HT1080 (cell line): ENCODE results near the gene KHDC4. TPM values are rescaled to one million over a fixed set of nuclear protein-coding genes. Genes with fewer than 3 reads are reported as not detected.

Source experiments
- DNase-seq: peaks from one replicate; pipeline ENCODE4 v3.0.0-alpha.2; 2015; ENCODE audit warnings: low read depth
- polyA plus RNA-seq, 2 experiments: library from polyadenylated mRNA; depleted of rRNA; stranded (reverse); fragments of >200 nt; gene quantifications; 2 replicates each; pipeline ENCODE4 v1.2.3, GENCODE V29; 2015
- total RNA-seq: library from RNA; depleted of rRNA; stranded (reverse); fragments of >200 nt; shearing (Covaris generic); gene quantifications from 2 replicates; pipeline ENCODE4 v1.2.3, GENCODE V29; 2014; rRNA removed

KHDC4 gene
- 31.2 and 36.2 TPM in 2 replicates for total RNA-seq
- 32.6 and 33.2 TPM in 2 replicates for polyA plus RNA-seq (2015; cell fraction: cytosol; rRNA removed)
- polyA plus RNA-seq (2015; cell fraction: nucleus; rRNA removed): 267 and 335 TPM in 2 replicates

DNA sequence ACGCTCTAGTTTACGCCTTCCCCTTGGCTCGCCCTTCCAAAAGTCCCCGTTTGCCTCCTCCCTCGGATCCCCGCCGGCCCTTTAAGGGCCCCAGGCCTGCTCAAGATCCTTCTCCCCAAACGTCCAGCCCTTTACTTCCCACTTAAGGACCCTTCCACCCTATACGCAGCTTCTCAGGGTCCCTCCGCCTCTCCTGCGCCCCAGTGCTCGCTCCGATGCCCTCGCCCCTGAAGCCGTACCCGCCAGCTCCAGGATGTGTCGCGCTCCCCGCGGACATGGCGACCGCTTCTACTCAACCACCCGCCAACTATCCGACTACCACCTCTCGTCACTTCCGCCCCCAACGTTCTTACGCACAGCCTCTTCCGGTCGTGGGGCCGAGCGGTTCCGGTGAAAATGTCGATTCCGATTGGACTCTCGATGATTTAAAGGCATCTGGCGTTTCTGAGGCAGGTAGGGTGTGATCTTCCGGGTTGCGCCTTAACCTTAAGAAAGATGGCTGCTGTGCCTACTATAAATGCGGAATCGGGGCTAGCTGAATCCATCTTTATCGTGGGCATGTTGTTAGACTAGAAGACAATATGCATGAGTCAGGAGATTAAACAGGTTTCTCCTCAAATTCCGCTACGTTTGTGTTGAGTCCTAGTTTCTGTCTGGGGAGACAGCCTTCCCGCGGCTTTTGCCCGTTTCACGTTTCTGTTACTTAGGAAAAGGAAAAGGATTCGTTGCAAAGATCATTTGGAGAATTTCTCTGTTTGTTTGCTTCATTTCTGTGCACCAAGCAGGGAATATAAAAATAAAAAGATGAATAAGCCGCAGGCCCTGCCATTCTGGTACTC is at the start of gene KHDC4:
Gene KHDC4, minus strand, starts transcription at position 317 of the 839 bp plus-strand sequence. Its CDS starts 40 bp downstream, at position 277.
- peak; percentile 99 for DNase-seq

DNA sequence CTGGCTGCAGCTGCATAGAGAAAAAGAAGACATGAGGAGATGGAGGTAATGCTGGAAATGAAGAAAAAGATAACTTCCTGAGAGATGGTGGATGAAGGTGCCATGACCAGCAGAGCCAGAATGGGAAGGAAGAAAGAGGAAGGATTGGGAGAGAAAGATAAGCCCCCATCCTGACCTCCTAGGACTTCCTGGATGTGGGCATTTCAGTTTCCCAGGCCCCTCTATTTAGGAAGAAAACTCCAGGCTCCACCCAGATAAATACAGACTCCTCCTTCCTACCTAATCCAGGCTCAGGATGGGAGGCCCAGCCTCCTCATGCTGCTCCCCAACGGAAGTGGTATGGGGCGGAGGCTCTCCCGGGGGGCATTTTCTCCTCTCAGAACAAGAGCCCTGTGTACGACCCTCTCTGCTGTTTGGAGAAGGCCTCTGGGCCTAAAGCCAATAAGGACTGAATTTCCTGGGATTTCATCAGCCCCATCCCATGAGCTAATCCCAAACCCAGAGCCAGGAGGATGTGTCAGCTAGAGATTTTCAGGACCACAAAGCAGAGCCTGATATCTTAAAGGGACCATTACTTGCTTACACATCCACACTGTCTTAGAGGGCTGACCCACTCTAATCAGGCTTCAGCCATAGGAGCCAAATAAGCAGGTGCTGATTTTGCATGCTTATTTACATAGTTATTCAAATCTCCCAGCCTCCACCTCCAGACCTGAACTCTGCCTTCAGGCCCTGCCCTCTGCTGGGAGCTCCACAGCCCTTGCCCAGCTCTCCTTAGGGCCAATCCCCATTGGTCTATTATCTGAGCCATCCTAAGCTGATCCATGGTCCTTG is 49.2 kb upstream of the KHDC4 start:
- DNase-seq: peak; percentile 100

DNA sequence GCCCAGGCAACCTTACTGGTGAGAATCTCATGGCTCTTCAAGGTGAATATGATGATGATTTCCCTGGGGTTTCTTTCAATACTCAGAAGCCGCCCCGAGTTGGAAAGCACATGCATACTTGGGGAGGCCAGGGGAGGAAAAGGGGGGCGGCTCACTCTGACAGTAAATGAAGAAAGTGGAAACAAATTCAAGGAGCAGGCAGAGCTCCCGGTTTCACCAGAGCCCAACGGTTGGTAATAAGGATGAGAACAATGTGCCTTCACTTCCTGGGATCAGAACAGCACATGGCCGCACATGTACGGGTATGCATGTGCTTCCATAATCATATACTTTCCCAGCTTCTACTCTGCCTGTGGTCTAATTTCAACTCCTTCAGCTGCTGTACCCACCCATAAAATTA is 47.9 kb upstream of the KHDC4 start:
- no peak for DNase-seq

DNA sequence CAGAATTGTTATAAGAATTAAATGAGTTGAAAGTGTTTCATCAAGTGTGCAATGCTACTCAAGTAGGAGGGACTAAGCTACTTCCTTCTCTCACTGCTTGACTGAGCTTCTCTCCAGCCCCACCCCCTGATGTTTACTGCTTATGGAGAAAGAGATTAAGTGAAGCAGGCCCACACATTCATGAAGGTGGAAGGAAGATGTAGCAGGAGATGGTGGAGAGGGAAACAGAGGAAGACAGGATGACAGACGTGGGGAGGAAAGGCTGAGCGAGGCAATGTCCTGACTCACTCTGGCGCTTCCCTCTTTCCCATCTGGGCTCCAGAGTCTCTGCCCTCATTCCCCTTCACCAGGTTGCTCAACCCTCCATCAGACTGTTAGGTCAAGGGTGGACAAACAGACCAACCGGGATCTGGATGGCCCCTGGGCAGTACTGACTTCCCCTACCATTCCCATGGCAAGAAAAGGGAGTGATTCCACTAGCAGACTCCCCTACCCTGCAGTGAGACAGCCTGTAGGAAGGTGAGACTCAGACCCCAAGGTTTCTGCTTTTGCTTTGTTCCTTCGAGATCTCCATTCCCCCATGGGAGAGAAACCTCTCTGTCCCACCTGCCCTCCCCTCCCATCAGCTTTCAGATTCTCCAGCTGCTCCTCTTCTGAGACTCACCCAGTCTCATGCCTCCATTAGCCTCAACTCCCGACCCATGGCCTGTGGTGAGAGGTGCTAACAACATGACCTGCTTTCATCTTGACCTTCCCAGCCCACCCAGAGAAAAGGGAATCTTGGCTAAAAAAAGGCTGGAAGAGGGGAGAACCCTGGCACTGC is 47.3 kb upstream of the KHDC4 start:
- peak; percentile 80 for DNase-seq

DNA sequence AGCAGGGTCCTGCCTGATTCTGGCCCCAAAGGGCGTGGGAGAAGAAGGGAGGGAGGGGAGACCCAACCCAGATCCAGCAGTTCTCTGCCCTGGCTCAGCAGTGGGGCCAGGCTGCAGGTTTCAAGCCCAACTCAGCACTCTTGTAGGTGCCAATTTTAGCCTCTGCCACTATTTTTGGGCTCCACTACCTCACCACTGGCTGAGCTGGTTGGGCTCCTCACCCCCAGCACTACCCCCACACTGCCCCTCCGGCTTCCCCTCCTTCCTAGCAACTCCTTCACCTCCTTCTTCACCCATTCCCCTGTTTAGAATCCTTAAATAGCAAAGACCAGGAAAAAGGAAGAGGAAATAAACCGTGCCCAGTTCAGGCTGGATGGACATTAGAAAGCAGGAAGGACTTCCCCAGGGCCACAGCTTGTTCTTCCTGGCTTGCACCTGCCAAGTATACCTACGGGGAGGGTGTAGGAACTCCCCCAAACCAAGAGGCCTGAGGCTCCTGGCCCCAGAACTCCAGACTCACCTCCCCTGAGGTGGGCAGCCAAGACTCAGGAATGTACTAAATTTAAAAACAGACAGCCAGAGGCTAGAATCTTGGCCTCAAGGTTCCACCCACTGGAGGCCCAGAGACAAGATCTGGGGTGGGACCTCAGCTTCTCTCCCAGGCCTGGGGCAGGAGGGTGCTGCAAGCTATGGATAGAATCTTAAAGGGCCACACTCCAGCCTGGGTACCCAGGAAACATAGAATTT is 45.6 kb upstream of the KHDC4 start:
- DNase-seq: no peak

DNA sequence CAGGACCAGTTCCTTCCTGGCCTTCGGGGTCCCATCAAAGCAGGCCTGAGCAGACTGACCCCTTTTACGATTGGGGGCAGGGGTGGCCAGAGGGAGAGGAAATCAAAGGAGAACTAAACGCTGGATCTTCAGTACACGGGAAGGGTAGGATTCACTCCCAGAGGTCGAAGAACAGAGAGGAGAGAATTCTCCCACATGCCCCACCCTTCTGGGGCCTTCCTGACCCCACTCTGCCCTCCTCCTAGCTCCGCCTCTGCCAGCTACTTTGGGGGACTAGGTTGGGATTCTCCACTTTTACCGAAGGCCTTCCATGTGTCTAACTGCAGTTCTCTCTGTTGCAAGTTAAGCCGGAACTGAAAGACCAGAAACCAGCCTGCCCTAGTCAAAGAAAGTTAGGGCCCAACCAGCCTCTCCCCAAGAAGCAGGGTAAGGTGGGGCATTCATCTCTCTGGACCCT is 44.8 kb upstream of the KHDC4 start:
- peak; percentile 55 for DNase-seq

DNA sequence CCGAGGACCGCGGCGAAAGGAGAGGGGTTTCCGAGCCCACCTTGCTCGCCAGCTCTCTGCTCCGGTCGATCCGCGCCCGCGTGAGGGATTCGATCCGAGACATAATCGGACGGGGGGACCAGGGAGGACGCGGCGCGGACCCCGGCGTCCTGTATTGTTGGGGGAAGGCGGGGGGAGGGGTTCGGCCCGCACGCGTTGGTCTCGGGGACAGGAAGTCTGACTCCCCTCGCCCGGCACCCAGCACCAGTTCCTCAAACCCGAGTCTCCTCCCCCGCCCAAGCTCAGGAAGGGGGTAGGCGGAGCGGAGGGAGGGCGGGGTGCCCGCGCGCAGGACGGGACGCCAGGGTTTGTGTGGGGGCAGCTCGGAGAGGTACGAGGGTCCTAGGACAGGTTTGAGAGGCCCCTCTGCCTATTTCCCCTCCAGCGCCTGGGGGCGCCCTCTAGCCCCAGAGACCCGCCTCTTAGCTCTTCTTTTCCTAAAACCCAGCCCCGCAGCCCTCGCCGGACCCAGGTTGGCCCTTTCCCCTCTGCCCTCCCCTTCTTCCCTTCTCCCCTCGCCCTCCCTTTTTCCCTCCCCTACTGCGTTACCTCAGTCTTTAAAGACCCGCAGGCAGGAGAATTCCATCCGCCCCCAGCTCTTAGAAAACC is 44.2 kb upstream of the KHDC4 start, which contains the start of gene ARHGEF2:
Gene ARHGEF2, minus strand, starts transcription at position 223 of the 648 bp plus-strand sequence. Its CDS starts 120 bp downstream, at position 103.
- DNase-seq: peak; percentile 79

DNA sequence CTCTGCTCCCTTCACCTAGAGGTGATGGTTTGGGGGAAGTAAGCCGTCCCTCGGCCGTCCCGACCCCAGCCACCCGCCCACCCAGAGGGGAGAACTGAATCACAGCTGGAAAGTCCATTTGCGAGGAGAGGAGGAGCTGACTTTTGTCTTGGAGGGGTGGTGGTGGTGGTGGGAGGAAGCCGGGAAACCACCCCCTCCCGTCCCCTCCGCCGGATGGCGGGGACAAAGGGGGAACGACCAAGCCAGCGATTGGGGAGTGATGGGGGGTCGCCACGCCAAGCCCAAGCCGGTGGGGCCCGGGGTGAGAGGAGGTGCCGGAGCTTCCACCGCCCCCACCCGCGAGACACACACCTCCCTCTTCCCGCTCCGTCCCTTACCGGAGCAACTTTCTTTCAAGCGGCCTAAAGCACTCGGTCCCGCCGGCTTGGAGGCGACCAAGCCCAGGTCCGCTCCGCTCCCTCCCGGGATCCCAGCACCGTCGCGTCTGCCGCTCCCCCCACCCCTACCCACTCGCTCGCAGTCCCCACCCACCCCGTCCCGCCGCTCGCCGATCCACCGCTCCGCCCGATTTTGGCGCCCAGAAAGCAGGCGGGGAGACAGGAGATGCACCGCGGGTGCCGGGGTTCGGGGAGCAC is 43.6 kb upstream of the KHDC4 start:
- DNase-seq: no peak

DNA sequence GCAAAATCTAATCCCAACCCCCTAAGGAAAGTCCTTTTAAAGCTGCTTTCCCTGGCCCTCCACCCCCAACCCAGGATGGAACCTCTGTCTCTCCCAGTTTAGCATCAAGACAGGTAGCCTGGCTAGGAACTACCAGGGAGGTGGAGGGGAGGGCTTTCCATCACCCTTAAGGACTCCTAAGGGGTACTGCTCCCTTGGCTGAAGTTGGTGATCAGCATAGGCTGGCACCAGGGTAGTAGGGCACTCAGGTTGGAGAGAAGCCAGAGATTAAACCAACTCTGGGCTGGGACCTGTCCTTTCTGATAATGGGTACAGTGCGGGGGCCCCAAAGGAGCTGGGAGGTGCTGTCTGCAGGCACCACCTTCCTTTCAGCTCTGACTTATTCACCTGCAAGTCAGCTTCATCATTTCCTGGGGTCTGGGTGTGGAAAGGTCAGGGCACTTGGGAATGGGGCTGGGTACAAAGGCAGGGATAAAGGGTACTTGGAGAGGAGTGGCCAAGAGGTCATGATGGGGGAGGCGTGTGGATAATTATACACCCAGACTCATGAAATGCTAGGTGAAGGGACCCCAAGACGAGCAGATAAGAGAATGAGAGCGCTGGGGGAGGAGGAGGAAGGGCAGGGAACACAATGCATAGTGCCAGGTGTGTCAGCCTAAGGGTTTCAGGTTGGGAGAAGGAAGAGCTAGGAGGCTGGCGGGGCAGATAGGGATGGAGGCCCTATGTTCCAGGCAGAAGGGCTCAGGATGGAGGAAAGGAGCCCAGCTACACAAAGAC is 42.9 kb upstream of the KHDC4 start:
- DNase-seq: no peak

DNA sequence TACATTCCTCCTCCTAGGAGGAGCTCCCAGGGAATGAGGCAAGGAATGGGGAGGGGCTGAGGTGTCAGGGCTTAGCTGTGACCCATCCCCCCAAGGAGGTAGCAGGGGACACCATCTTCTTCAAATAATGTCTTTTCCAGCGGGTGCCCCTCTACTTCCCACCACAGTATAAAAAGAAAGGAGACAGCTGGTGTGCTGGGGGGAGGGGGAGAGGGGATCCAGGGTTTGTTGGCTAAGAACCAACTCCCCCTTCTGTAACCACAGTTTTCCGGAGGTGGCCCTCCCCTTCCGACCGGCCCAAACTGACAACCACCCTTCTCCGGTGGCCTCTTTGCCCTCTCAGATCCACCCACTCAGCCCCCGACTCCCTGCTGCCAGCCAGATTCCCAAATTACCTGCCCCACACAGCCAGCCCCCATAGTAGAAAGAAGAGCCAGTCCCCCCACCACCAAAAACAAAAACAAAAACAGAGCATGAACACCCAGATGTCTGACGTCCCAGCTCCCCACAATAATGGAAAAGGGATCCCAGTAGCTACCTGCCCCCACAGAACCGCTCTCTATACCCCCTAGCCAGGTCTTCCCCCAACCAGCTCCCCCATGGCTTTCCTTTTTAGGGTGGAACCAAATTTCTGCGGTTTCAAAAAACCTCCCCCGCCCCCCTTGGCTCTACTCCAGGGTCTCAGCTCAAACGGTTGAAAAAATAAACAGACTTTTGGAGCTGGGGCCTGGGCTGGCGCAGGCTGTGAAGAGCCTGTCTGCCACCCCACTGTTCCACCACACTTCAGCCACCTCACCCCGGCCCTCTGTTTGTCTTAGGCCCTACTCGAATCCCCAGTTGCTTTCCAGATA is 42.1 kb upstream of the KHDC4 start:
- peak; percentile 68 for DNase-seq

DNA sequence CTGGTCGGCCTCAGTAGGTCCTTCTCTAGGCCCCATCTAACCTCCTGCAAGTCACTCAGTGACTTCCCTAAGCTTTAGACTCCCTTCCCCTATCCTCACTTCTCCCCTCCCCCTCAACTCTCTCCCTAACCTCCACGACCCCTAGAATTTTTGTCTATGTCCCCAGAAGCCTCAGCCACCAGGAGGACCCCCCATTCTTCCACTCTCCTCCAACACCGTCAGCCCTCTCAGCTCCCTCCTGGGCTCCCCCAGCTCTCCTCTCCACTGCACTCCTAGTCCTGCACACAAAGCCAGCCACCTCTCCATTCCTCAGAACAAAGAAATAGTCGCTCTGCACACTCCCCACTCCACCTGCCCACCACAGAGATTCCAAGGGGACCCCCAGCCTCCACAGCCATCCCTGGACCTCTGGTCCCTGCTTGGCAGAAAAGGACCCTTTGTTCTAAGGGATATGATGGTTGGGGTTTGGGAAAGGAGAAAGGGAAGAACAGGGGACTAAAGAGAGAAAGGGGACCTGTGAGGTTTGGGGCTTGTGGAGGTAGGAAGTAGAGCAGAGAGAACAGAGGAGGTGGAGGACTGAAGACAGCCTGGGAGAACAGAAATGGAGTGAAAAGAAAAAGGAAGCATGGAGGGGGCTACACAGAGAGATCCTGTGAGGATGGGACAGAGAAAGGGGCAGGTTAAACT is 41.3 kb upstream of the KHDC4 start:
- no peak for DNase-seq

DNA sequence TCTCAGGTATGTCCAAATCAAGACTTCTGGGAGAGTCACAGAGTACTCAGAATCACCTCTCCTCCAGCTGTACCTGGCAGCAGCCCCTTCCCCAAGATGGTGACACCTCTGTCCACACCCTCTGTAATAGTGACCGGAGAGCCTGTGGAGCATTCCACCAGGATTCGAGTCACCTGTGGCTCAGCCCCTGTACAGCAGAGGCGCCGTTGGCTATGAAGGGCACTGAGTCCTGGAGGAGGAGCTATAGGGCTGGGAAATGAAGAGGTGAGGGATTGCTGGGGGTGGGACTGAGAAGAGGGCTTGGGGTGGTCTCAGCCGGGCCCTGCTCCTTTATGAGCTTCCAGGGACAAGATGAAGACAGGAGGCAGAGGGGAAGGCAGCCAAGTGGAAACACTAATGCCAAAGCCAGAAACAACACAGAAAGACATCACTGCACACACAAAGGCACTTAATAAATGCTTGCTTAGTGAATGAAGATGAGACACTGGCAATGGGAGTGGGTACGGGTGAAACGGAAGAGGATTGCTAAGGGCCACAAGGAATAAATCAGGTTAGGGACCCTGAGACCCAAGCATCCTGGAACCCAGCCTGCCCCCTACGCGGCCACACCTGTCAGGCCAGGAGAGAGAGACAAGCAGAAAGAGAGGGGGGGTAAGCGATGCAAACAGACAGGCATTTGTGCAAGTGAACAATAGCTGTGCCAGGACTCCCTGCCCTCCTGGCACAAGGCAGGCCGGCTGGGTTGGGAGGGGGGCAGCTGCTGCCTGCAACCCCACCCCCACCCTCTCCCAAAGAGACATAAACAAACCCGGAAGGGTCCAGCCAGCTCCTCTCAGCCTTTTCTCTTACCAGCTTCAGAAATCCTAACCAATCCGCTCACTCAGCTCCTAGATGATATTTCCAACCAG is 40.2 kb upstream of the KHDC4 start:
- no peak for DNase-seq

DNA sequence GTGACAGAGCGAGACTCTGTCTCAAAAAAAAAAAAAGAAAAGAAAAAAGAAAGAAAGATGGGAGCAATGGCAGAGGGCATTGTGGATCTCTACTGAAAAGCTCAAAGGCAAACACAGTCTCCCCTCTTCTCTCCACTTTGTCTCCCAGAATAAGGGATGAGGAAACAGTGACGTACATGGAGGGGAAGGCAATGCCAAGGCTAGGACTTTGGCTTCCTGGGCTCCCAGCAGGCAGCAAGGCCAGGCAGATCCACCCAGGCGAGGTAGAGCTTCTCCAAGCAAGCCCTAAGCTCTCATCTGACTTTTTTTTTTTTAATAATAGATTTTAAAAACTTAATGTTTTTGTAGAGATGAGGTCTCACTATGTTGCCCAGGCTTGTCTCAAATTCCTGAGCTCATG is 39.5 kb upstream of the KHDC4 start:
- no peak for DNase-seq

DNA sequence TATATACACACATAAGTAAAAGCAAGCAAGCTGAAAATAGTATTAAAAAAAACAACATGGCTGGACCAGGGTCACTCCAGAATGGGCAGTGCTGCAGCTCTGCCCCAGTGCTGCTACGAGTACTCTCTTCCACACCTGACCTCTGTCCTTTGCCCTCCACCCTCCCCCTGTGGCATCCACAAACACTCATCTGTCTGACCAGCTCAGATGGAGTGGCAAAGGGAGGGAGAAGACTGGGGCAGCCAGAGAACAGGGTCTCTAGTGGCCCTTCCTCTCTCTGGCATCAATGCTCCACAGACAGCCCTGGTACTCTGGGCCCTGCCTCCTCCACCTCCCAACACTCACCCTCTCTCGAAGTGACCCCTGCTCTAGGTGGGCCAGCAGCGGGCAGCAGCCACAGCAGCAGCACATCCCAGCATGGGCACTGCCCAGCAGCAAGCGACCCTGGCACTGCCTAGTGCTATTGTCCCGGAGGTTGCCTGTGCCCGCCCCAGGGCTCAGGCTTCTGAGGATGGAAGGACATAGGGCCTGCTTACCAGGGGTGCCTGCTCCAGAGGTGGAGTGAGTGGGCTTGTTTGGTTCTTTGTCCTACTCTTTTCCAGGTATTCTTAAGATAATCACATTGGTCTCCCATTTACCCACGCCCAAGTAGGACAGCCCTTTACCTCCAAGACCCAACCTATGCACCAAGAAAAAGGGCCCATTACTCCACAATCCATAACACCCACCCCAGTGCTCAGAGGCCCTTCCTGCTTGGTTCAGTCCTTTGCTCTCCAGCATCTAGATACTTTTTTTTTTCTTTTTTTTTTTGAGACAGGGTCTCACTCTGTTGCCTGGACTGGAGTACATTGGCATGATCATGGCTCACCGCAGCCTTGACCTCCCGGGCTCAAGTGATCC is 37.9 kb upstream of the KHDC4 start:
- no peak for DNase-seq
